SH-SY5Y (cell line): ENCODE data around the gene GHR.

ENCODE experiments used
- GATA2 ChIP-seq: IDR thresholded peaks from 2 replicates; pipeline ENCODE4 v1.6.1; 2011; ENCODE audit warnings: mild to moderate bottlenecking, low read depth, low read length
- GATA3 ChIP-seq: IDR thresholded peaks from 2 replicates; pipeline ENCODE4 v1.6.1; 2011; ENCODE audit warnings: low read depth, mild to moderate bottlenecking, low read length, moderate library complexity

- TF ChIP-seq GATA3: no peak
- TF ChIP-seq GATA2: no peak
Observed at GRCh38 chr5:42721484-42721883, 298.2 kb downstream of the GHR start.
